Measurements from ENCODE around the gene FASTKD1.
"Not testable (repeated sequence)": the region's sequence is repeated elsewhere in the genome, so short reads cannot be mapped to it uniquely, and the experiment has no call there.

Gene FASTKD1

DNA sequence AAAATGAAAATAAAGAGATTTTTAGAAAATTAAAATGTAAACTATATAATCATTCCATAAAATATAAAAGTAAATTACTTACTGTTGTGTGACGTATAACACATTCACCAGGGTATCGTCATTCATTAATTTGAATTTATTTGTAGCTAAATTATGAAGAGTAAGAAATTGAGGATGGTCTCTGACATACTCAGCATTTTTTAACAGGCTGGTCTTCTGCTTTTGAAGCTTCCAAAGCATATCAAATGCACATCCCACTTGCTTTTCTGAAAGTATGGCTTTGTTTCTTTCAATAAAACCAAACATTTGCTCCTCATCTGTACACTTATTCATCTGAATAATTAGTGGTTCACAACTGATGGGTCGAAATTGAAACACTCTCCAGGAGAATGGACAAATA is 2.1 kb downstream of the FASTKD1 start:
- DNase-seq: no peak

DNA sequence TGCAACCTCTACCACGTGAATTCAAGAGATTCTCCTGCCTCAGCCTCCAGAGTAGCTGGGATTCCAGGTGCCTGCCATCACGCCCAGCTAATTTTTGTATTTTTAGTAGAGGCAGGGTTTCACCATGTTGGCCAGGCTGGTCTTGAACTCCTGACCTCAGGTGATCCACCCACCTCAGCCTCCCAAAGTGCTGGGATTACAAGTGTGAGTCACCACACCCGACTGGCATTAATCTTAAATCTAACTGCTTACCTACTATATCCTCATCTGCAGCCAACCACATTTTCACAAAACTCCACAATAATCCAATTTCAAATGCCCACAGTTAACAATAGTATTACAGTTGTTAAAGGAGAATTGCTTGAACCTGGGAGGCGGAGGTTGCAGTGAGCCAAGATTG is 2.9 kb downstream of the FASTKD1 start:
- DNase-seq: not testable (repeated sequence)

DNA sequence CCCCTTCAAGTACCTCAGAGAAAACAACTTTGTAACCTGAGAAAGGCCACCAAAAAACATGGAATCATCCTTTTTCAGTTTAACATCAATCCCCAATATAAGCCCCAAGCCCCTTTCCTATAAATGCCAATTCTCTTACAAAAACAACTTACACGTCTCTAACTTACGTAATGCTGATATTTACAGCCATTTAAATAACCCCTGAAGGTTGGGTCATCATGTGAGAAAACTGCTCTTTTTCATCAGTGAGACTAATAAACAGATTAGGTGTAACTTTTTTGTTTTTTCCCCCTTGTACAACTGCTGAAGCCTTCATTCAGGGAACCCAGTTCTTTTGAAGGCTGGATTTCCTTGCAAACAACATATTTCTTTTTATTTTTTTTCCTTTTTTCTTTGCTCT is 3.7 kb downstream of the FASTKD1 start:
- no peak for DNase-seq

DNA sequence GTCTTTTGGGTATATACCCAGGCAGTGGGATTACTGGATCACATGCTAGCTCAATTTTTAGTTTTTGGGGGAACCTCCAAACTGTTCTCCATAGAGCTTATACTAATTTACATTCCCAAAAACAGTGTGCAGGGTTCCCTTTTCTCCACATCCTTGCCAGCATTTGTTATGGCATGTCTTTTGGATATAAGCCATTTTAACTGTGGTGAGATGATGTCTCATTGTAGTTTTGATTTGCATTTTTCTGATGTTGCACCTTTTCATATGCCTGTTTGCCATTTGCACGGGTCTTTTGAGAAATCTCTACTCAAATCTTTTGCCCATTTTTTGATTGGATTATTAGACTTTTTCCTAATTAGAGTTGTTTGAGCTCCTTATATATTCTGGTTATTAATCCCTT is 8.0 kb downstream of the FASTKD1 start:
- DNase-seq: no peak

DNA sequence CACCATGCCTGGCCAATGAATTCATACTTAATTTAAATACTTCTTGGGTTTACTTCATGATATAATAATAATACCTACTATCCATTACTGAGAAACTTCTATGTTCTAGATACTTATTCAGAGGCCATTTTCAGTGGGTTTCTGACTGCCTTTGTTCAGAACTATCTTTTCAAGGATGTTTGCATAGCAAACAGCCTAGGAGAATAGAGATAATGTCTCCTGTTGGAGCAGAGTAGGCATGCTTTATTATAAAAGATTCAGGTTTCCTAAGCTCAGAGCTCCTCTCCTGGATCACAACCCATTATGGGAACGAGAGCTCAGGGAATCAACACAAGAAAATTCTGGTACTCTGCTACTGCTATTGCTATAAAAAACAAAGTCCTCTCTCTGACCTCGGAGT is 11.1 kb downstream of the FASTKD1 start:
- DNase-seq: no peak

DNA sequence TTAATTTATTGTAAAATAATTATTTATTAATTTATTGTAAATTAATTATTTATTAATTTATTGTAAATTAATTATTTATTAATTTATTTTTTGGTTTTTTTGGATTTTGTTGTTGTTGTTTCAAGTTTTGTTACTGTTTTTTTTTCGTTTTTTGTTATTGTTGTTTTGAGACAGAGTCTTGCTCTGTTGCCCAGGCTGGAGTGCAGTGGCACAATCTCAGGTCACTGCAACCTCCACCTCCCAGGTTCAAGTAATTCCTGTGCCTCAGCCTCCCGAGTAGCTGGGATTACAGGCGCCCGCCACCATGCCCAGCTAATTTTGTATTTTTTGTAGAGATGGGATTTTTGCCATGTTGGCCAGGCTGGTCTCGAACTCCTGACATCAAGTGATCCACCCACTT is 11.6 kb downstream of the FASTKD1 start:
- DNase-seq: not testable (repeated sequence)

DNA sequence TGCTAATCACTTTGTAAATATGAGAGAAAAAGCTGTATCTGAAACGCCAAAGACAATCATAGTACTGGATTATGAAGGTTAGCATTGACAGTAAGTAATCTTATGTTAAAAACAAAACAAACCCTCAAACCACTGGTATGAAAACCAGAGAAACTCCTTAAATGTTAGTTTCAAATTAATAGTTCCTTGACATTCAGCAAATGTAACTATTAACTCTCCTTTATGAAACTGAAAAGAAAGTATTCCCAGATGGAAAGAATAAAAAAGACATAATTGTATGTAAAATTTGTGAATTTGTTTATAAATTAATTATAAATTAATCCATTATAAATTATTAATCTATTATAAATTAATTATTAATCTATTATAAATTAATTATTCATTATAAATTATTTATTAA is 12.3 kb downstream of the FASTKD1 start:
- no peak for DNase-seq

DNA sequence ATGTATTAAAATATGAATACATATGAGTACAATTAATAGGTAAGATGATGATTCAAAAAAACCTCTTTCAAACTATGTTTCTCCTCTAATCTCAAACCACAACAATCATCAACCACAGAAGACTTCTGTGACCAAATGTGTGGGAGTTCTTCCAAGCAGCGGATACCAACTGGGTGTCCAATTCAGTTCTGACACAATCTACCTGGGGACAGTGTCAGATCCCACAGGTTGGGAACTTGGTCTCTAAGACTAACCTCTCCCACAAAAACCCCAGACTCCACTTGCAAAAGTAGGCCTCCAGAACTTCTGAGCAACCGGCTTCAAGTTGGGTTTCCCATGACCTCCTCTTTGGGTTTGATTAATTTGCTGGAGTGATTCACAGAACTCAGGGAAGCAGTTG is 26.9 kb downstream of the FASTKD1 start:
- no peak for DNase-seq

DNA sequence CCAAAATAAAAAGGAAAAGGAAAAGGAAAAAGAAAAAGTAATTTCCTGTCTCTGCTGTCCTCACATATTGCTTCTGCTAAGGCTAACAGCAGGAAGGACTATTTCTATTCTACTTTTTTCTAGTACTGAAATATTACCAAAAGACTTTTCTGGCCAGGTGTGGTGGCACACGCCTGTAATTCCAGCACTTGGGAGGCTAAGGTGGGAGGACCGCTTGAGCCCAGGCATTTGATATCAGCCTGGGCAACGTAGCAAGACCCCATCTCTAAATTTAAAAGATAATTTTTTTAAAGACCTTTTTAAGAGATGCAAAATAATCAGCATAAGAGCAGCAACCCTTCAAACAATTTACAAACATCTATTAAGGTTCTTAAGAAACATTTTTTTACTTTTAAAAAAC is 31.2 kb downstream of the FASTKD1 start:
- DNase-seq: no peak

DNA sequence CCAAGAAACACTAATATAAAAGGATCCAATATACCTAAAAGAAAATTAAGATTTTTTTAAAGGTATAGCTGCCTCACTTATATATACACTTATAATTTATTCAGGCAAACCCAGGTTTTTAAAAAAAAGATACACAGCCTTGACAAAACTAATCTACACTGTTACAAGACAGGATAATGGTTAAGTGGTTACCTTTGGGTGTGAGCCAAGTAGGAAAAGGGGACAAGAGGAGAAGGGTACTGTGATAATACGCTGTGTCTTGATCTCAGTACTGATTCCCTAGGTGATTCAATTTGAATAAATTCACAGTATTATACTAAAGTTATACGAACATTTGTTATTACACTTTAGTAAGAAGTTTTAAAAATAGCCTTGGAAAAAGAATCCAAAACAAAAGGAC is 33.5 kb downstream of the FASTKD1 start:
- DNase-seq: no peak

DNA sequence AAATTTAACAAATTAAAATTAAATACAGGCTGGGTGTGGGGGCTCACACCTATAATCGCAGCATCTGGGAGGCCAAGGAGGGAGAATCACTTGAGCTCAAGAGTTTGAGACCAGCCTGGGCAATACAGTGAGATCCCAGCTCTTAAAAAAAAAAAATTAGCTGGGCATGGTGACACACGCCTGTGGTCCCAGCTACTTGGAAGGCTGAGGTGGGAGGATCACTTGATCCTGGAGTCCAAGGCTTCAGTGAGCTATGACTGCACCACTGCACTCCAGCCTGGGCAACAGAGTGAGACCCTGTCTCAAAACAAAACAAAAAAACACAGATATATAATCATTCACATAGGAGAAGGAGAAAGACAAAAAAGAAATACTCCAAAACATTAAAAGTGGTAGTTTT is 34.2 kb downstream of the FASTKD1 start:
- not testable (repeated sequence) for DNase-seq

DNA sequence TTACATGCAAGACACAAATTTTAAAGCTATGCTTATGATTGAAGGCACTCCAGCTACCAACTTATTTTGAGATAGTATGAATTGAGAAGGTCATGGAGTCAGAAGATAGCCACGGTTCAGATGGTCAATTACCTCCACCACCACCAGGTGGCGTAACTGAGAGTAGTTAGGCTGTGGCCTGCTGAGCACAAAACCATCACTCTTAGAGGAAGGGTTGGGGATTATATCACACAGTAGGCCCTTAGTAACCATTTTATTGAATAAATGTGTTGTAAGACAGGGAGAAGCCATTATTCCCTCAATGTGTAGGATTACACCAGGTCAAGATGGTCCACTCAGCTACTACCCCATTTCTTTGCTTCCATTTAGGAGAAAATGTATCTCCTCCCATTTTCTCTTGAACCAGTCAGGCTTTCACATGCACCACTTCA is 45.4 kb downstream of the FASTKD1 start:
- DNase-seq: peak; percentile 55

DNA sequence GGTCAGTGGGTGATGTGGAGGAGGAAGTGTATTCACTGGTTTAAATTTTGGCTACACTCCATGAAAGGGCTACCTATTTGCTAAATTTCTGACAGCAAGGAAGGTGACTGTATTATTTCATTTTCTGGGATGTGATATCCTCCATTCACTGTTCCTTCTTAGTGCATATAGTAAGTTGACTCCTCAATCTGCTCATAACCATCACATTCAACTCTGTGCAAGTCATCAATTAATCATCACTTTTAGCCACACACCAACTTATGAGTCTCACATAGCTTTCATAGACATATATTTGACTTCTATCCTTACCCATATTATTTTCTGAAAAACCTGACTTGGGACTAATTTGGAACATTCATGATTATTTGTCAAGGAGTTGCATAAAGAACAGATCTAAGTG is 47.2 kb downstream of the FASTKD1 start:
- DNase-seq: peak; percentile 18

DNA sequence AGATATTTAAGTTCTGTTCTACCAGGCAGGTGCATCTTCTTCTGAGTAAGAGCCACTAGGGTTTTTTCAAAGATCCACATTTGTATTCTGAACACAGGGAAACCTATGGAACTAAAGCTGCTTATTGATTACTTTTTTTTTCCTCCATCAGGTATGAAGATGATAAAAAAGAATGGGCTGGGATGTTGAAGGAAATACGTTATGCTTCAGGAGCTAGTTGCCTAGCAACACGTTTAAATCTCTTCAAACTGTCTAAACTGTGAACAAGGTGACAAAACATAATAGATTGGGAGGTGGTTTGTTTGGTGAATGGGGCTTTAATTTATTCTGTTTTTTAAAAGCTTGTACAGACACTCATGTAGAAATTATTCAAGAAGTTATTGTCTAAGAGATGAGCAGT is 48.2 kb downstream of the FASTKD1 start:
- DNase-seq: no peak

DNA sequence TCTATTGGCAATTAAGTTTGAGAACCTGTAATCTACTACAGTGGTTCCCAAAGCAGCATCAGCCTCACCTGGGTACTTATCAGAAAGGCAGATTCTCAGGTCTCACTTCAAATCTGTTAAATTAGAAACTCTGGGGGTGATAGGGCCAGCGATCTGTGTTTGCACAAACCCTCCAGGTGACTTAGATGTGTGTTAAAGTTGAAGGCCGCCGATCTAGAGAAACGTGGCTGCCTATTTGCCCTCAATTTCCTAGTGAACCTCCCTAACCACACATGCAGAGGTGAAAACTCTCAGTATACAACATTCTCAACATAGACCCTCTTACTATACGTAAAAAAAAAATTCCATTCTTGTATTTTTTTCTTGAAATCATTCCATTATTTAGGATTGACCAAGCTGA is 50.0 kb downstream of the FASTKD1 start:
- DNase-seq: no peak

DNA sequence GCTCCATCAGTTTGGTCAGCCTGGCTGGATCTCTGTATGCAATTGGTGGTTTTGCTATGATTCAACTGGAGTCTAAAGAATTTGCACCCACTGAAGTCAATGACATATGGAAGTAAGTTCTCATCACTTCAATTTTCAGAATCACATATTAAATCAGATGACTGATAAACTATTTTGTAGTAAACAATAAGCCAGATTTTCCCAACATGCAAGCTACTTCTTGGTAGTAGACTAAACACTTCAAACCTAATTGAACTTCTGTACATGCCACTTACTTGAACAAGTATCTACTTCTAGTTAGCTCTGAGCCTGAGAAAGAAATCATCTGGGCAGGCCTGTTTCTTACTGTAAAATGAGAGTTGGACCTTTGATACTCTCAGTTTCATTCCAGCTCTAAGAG is 52.8 kb downstream of the FASTKD1 start:
- no peak for DNase-seq

DNA sequence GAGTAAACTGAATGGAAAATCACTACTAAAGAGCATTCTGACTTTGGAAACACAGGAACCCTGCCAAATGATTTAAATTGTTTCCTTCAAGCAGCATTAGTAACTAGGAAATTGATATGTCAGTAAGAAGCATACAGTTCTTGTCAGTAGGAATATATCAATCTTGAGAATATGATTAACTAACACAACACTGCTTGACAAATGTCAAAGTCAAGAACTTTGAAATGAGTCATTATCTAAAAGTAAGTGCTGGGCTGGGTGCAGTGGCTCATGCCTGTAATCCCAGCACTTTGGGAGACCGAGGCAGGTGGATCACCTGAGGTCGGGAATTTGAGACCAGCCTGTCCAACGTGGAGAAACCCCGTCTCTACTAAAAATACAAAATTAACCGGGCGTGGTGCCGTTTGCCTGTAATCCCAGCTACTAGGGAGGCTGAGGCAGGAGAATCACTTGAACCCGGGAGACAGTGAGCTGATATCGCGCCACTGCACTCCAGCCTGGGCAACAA is 57.1 kb downstream of the FASTKD1 start:
- DNase-seq: not testable (repeated sequence)

DNA sequence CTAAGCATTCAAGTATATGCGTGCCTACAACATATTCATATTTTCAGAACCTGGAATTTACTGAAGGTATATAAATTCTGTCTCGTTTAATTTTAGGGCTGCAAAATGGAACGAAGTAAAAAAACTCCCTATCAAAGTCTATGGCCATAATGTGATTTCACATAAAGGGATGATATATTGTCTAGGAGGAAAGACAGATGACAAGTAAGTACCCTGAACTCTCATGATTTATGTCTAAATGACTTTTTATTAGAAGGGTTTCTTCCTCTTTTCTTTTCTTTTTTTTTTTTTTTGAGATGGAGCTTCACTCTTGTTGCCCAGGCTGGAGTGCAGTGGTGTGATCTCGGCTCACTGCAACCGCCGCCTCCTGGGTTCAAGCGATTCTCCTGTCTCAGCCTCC is 58.9 kb downstream of the FASTKD1 start:
- DNase-seq: not testable (repeated sequence)

DNA sequence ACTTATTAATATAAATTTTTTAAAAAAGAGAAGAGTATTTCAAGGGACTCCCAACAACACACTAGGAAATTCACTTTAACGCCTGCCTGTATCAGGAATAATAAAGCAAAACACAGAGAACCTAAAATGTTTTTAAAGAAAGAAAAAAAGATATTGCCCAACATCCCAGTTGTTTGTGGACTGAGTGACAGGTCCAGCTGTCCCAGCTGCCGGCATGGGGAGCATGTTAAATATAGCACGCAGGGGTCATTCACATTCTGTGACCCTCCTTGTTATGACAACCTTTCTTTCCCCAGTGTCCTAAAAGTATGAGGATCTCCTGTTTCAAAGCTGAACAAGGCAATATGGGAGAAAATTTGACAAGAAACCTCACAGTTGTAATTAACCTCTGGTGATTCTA is 59.7 kb downstream of the FASTKD1 start:
- no peak for DNase-seq

DNA sequence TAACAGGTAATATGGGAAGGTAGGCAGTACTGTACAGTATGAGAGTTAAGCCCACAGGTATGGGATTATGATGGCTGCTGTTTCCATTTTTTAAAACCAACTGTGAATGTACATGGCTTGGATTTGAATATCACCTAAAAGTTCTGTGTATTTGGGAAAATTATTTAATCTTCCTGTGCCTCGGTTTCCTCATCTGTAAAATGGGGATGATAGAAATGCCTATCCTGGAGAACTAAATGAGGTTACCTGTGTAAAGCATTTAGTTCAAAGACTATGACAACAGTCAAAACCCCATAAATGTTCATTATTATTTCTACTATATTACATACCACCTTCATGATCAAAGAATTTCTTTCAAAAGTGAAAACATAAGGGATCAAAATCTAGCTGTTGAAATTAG is 60.6 kb downstream of the FASTKD1 start:
- DNase-seq: no peak

DNA sequence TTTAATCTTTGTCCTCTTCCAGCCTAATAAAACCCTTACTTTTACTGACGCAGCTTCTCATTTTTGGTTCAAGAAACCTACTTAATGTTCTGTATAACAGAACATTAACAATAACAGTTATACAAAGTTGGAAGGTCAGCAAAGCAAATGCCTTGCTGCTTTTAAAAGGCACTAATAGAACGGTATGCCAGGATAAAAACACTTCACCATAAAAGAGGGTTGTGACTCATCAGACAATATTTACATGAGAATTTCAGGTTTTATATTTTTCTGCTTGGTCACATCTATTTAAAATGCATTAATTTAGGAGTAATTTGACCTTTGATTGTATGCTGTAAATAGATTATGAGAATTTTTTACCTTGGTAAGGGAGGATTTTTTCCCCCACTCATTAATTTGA is 61.1 kb downstream of the FASTKD1 start:
- DNase-seq: peak; percentile 11

DNA sequence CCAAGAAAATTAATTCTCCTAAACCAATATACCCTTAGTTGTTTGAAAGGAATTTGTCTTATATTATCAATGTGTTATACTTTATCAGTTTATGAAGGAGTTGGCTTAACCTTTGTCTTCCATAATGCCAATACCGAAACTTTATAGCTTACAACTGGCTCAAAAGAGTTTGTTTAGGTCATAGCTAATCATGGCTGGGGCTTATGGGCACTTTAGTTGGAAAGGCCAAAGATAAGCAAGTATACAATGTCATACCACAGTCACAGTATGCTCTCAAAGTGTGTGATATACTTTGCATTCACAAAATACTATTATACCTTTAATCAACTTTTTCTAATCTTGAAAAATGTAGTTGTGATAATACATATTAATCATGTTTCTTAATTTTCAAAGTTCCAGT is 61.8 kb downstream of the FASTKD1 start:
- DNase-seq: no peak

DNA sequence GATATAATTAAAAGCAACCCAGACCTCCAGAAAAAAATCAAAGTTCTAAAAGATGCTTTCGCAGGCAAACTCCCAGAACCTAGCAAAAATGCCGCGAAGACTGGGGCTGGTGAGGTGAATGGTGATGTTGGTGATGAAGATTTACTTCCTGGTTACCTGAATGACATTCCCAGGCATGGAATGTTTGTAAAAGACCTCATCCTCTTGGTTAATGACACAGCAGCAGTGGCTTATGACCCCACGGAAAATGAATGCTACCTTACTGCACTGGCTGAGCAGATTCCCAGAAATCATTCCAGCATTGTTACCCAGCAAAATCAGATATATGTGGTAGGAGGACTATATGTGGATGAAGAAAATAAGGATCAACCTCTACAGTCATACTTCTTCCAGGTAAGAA is 63.2 kb downstream of the FASTKD1 start:
- DNase-seq: no peak

DNA sequence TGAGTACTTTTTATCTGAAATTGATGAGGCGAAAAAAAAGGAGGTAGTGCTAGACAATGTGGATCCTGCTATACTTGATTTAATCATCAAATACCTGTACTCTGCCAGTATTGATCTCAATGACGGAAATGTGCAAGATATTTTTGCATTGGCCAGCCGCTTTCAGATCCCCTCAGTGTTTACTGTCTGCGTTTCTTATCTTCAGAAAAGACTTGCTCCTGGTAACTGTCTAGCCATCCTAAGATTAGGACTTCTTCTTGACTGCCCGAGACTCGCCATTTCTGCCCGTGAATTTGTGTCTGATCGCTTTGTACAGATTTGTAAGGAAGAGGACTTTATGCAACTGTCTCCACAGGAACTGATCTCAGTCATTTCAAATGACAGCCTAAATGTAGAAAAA is 63.7 kb downstream of the FASTKD1 start:
- DNase-seq: no peak

DNA sequence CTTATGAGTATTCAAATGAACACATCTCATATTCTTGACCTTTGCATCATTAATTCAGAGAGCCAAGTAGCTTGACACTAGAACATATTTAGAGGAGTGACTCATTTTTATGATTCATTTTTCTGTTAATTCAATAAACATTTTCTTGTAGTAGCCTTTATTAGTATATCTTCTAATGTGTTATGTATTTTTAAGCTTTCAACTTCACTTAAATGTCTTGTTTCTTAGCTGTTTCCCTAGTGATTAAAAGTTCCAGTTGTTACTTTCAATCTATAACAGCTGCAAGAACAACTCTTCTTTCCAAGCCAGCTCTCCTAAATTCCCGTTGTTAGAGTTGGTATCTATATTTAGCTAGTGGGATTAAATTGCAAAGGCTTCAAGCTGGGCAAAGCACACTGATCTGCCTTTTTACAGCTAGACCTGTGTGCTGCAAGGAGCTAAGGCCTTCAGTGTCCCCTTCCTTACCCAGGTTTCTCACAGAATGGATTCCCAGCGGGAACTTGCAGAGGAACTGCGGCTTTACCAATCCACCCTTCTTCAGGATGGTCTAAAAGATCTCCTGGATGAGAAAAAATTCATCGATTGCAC is 64.3 kb downstream of the FASTKD1 start, which contains the start of gene KLHL41:
TSS of gene KLHL41 (plus strand) at position 405 of the 588 bp plus-strand sequence. CDS start at position 482, 77 bp downstream.
- DNase-seq: peak; percentile 42
